Psoas muscle (tissue), 8 donors: ENCODE data around the gene FAT2. TPM values are rescaled to one million over a fixed set of nuclear protein-coding genes. Genes with fewer than 3 reads are reported as not detected.

Source experiments
- ATAC-seq, 4 donors: fragments of 200-7000 bp; cut with Tn5 transposase; one replicate each; pipeline ENCODE4 v1.9.1; 2020; ENCODE audit warnings: moderate library complexity in 3 of 4, mild to moderate bottlenecking in 2 of 4
- DNase-seq, 2 donors: peaks; one replicate each; pipeline ENCODE4 v3.0.0-alpha.2; 2020
- H3K27ac ChIP-seq: fragments of 200-600 bp; one replicate; pipeline ENCODE4 v1.8.0; 2022
- H3K27me3 ChIP-seq, 3 donors: fragments of 200-600 bp in 1 of 3; one replicate each; pipeline versions ENCODE4 v1.6.1 to v1.8.0; 2013 to 2022; ENCODE audit warnings: low read length in 2 of 3, mild to moderate bottlenecking in 2 of 3, moderate library complexity in 1 of 3; ENCODE audit not compliant: insufficient read depth in 3 of 3
- H3K36me3 ChIP-seq, 2 donors: fragments of 200-600 bp in 1 of 2; one replicate each; pipeline versions ENCODE4 v1.6.1 to v1.8.0; 2013 to 2022; ENCODE audit warnings: low read depth in 1 of 2, mild to moderate bottlenecking in 1 of 2, moderate library complexity in 1 of 2; ENCODE audit not compliant: insufficient read depth in 1 of 2
- H3K4me1 ChIP-seq: fragments of 200-600 bp; one replicate; pipeline ENCODE4 v1.8.0; 2022
- H3K4me3 ChIP-seq: fragments of 200-600 bp; one replicate; pipeline ENCODE4 v1.8.0; 2022; ENCODE audit warnings: mild to moderate bottlenecking
- H3K9me3 ChIP-seq: fragments of 200-600 bp; one replicate; pipeline ENCODE4 v1.8.0; 2022
- CTCF ChIP-seq: fragments of 200-600 bp; IDR thresholded peaks from one replicate; pipeline ENCODE4 v1.8.0; 2022; ENCODE audit warnings: antibody characterized with exemption
- WGBS, 3 donors: extraction: QIAGEN DNeasy Blood & Tissue Kit; methylation state at CpG; one replicate each; pipeline versions ENCODE4 v1.1.6 to v1.1.7; 2013; 5-methylcytosine and 5-hydroxymethylcytosine counted together
- intact Hi-C, 2 donors: fragments of 100-400 bp; cut with DNase I; formaldehyde crosslinking; loops; one replicate each; pipeline versions ENCODE4 v1.11.0 to v1.14.2; 2022
- polyA plus RNA-seq, 3 donors: library from polyadenylated mRNA; stranded (reverse); fragments of 200-250 nt; gene quantifications; one replicate each; pipeline ENCODE4 v1.2.3, GENCODE V29; 2013
- total RNA-seq, 4 donors: library from RNA; stranded (reverse); fragmentation: NEBNext Ultra II Directional in 2 of 4; extraction: Animal tissue kit (Norgen Biotek cat#: 25700) in 2 of 4; gene quantifications; one replicate each; pipeline versions ENCODE4 v1.2.1 to v1.2.4, GENCODE V29; 2021 to 2023
- donor health status: healthy with polysubstance abuse.
- donor health status: DM: no; HTN: no; CAD: no; lungs with moderate emphysema.
- donor health status: Bipolar disorder and iron deficiency.
- donor health status: healthy.
- donor health status: DM: yes; HTN: yes; CAD: no.
- donor health status: DM: no; HTN: no; CAD: no.
- donor health status: DM: no; HTN: no; CAD: no.
- donor health status: DM: yes; HTN: yes; CAD: no.

Gene FAT2
- total and polyA plus RNA-seq, 7 donors: 0.01 to 0.03 (median 0.02) TPM; not detected in 3

- Histone ChIP-seq H3K9me3 (no peaks in the 10 kb centered on the region), H3K4me1 (peaks cover 10% of the 10 kb centered on the region), H3K36me3 (no peaks in the 10 kb centered on the region), H3K4me3 (no peak overlapping the region), H3K27ac (no peak overlapping the region), H3K27me3 (no peaks in the 10 kb centered on the region)
- ATAC-seq (no peak), DNase-seq (no peak)
- intact Hi-C loops: no loop called here
- TF ChIP-seq CTCF: no peak
- 84 to 88% (median 86%) methylated on average over 6 of the region's 6 CpGs for WGBS, 3 donors
These were observed 36.5 kb upstream of the FAT2 start for GRCh38 chr5:151627650-151628049.

GRCh38 chr5:151625285-151625684 lies 34.2 kb upstream of the FAT2 start:
- Histone ChIP-seq H3K4me1 (peaks cover 12% of the 10 kb centered on the region), H3K4me3 (no peak overlapping the region), H3K36me3 (no peaks in the 10 kb centered on the region), H3K27me3 (peaks cover 0 to 4% (median 0%) of the 10 kb centered on the region in 3 donors), H3K9me3 (no peaks in the 10 kb centered on the region), H3K27ac (no peak overlapping the region)
- DNase-seq (no peak), ATAC-seq (no peak)
- WGBS, 3 donors: 80 to 86% (median 80%) methylated on average over 9 of the region's 9 CpGs
- intact Hi-C loops: no loop called here
- no peak for TF ChIP-seq CTCF

- Histone ChIP-seq H3K36me3 (no peaks in the 10 kb centered on the region), H3K27me3 (peaks cover 0 to 4% (median 0%) of the 10 kb centered on the region in 3 donors), H3K4me1 (peaks cover 18% of the 10 kb centered on the region), H3K4me3 (no peak overlapping the region), H3K9me3 (no peaks in the 10 kb centered on the region), H3K27ac (no peak overlapping the region)
- DNase-seq (no peak), ATAC-seq (no peak)
- 21 to 35% (median 24%) methylated on average over 8 of the region's 8 CpGs for WGBS, 3 donors
- TF ChIP-seq CTCF: no peak
- intact Hi-C loops: no loop called here
These were observed 33.3 kb upstream of the FAT2 start for GRCh38 chr5:151624476-151624875.

- no peak for DNase-seq
These were observed 31.4 kb upstream of the FAT2 start for GRCh38 chr5:151622367-151623088.

More at GRCh38 chr5:151622367-151623088, 31.4 kb upstream of the FAT2 start:
- Histone ChIP-seq H3K4me3 (no peak overlapping the region), H3K27me3 (peaks cover 0 to 4% (median 0%) of the 10 kb centered on the region in 3 donors), H3K36me3 (no peaks in the 10 kb centered on the region), H3K27ac (no peak overlapping the region), H3K9me3 (no peaks in the 10 kb centered on the region), H3K4me1 (peaks cover 18% of the 10 kb centered on the region)
- intact Hi-C loops: no loop called here
- no peak for TF ChIP-seq CTCF
- no peak for ATAC-seq
- WGBS, 3 donors: 66 to 79% (median 73%) methylated on average over 12 of the region's 12 CpGs
